ENCODE measurements around the gene ANTXRL.
"Not testable (repeated sequence)": the region's sequence is repeated elsewhere in the genome, so short reads cannot be mapped to it uniquely, and the experiment has no call there.

The ANTXRL gene

DNA sequence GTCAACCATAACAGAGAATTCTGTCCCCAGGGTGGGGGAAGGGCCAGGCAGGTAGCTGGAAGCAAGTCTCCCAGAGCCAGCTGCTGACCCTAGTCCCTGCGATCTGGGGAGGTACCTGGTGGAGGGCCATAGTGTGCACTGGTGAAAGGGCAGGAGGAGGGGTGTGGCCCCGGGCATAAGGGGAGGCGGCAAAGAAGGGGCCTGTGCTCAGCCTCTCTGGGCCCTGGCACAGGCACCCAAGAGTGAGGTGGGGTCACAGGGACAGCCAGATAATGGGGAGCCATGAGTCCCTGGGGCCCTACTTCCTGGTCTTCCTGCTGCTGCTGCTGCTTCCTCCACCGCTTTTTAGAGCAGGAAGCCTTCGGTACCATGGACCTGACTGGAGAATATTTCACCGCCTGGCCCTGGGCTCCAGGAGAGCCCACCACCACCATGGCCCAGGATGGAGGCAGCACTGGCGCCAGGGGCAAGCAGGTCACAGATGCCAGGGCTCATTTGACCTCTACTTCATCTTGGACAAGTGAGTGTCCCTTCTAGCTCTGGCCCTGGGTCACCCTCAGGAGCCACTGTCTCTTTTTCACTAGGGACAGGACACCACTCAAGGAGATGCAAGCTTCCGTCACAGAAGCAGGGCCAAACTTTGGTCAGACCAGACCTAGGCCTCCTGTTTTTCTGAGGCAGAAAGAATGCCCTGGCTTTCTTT, at the start of gene ANTXRL:
ANTXRL (plus strand) TSS at position 7 of the 703 bp plus-strand sequence; CDS start at position 273, 266 bp downstream.
- no peak within 1 kb of the TSS for H3K4me3 ChIP-seq (ENCODE audit: low read depth, low read length)

DNA sequence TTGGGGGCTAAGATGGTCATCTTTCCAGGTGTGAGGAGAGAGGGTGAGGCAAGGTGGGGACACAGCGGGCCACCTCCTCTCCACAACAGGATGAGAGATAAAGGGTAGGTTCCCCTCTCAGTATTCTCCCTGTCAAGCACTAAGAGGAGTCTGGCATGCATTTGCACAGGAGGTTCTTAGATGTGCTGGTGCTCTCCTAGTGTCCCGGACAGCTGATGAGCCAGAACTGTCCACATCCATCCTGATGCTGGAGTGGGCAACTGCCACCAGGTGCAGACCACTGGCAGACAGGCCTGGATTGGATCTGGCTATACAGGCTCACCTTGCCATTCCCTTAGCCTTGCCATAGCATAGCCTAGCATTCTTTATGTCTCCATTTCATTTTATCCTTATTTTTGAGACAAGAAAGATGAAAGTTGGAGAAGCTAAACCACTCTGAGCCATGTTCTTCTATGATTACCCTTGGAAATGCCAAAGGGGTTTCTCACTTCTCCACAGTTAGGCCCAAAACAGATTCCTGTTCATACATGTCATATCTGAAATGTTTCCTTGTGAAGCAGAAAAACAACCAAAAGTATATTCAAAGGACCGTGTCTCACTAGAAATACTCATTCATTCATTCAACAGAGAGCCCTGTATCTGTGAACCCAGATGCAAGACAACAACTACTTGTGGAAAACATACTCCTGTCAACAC, 48.8 kb upstream of the ANTXRL start:
- no peak overlapping the region for H3K4me3 ChIP-seq (ENCODE audit: low read depth, low read length)

DNA sequence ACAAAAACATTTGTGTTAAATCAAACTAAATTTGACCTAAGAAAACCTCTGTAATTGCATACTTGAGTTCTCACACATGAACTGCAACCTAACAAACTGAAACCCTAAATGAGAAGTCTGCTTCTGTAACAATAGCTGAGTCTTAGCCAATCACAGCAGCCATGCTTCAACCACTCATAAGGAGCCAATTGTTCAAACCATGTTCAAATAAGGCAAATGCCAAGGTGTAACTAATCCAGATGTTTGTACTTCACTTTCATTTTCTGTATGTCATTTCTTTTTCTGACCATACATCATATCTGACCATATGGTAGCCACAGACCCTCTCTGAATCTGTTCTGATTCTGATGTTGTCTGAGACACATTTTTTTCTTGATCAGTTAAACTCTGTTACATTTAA, 47.5 kb upstream of the ANTXRL start:
- no peak overlapping the region for H3K4me3 ChIP-seq (ENCODE audit: low read depth, low read length)

DNA sequence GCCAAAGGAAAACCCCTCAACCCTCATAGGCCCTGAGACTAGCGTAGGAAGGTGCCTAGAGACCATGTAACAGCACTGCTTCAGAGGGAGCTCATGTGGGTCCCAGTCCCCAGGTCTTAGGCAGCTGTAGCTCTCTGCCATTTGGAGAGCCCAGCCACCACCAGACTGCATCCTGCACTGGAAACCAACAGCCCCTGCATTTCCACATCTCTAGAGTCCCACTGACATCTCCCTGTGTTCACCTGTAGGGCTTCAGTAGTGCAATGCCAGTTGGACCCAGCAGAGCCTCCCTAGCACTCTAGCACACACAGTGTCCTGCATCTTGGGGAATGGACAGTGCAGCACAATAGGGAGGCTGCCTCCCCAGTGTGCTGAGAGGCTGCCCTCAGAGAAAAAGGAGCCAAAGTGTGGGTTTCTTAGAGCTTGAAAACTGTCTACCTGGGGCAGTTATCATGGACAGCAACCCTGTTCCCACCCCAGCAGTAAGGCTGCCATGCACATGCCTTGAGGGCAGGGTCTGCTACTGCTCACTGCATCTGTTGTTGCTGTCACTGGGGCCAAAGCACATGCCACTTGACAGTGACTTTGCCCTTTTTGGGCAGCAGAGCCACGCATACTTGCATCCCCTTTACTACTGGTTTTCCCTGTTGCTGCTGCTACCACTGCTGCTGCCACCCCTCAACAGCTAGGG, 46.7 kb upstream of the ANTXRL start:
- no peak overlapping the region for H3K4me3 ChIP-seq (ENCODE audit: low read depth, low read length)

DNA sequence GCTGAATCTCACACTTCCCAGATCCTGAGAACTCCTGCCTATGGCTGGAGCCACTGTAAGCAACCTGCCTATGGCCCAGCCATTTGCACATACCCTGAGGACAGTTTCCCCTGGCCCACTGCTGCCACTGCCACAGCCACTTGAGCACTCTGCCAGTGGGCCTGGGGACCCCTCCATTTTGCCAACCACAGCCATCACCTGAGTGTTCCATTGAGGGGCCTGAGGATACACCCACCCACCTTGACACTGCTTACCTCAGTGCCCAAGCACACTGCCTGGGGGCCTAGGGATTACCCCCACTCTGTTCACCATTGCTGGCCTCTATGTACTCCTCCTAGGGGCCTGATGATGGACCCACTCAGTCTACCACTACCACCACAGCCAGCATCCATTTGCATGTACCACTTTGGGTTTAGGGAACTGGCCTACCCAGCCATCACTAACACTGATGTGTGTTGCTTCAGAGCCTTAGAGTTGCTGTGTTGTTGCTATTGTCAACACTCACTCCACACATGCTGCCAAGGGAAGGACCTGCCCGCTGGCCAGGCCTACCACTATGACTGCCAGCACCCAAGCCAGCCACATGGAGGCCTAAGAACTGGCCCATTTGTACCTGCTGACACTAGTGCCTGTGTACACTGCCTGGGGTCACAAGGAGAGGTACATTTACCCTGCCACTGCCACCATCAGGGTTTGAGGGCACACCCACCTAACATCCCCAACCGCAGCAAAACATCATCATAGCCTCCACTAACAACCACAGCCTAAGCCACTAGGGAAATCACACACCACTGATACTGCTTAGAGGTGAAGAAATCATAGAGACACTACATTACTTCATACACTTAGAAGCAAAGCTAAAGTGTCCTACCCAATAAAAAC, 45.9 kb upstream of the ANTXRL start:
- no peak overlapping the region for H3K4me3 ChIP-seq (ENCODE audit: low read depth, low read length)

DNA sequence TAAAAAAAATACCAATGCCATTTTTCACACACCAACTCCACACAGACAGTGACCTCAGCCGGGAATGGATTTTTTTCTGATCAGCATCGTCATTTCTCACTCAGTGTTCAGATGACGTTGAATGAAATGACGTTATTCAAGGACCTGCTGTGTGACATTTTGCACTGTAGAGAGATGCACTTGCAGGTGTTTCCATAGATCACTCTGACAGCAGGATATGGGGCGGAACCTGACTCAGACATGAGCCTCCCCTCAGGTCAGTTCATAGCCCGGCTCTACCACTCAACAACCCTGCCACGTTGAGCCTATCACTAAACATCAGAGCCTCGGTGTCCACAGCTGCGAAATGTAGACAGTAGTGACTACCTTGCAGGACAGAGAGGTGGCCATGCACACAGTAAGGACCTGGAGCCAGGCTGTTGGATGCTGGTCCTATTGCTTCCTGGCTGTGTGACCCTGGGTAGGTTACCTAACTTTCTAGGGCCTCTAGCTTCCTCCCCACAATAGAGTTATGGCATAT, 41.4 kb upstream of the ANTXRL start:
- no peak overlapping the region for H3K4me3 ChIP-seq (ENCODE audit: low read depth, low read length)

DNA sequence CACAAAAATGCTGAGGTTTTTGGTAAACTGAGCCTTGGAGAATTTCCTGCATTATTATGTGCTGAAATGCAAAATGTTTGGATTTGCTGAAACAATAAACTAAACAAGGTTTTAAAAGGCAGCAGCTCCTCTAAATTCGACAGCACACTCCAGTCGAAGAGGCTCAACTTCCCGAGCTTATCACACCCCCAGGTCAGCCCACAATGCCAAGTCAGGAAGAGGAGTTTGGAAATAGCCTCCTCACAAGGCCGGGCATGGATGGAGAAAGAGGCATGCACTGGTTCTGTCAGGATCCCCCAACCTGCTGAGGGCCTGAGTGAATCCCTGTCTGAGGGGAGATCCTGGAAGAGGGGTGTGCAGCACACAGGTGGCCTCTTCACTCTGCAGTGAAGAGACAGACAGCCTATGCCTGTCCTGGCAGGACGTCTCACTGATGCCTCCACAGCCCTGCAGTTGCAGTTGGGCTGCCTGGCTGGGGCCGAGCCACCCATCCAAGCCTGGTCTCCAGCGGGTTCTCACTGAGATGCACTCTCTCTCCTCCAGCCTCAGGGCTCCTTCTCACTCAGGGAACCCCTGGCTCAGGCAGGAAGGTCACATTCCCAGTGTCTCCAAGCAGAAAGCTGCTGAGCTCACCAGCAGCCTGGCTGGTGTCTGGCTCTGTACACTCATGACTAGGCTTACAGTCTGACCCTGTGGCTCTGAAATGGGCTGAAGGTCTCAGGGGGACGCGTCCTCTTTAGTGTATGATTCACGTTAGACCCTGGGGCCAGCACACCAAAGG, 40.2 kb upstream of the ANTXRL start:
- H3K4me3 ChIP-seq (ENCODE audit: low read depth, low read length): not testable (repeated sequence)

DNA sequence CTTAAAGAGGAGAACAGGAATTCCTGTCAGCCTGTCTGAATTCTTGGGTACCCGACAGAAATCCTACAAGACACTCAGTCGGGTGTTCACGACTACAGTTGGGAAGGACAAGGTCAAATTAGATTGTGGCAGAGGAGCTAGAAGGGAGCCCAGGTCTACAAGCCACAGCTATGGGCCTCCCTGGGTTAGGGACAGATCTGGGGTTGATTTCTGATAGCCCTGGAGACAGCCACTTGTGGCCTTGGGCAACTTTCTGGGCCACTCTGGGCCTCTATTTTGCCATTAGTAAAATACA, 39.7 kb upstream of the ANTXRL start:
- no peak overlapping the region for H3K4me3 ChIP-seq (ENCODE audit: low read depth, low read length)

DNA sequence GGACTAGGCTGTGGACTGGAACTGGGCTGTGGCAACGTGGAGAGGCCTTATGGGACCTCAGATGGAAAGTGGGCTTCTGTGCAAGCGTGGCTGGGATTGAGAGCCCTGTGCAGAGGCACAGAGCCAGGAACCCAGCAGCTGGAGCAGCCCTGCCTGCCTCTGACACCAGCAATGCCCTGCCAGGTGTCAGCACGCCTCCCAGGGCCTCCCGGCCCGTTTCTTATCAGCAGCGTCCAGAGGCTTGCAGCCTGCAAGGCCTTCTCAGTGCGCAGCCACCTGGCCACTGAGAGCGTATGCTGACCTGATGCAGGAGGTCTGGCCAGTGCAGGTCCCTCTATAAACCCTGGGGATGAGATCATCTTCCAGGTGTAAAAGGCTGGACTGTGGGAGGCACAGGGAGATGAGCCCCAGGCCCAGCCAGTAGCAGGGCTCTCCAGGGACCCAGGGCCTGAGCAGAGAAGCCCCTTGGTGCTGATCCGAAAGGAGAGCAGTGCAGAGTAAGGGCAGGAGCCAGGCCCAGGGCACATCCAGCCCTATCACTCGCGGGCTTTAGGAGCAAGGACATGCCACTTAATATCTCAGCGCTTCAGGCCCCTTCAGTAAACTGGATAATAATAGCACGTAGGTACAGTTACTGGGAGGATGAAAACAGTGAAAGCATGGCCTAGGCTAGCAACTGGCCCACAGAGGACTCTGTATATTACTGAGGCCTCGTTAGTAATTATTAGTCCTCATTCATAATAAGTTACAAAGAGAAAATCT, 38.8 kb upstream of the ANTXRL start:
- H3K4me3 ChIP-seq (ENCODE audit: low read depth, low read length): no peak overlapping the region

DNA sequence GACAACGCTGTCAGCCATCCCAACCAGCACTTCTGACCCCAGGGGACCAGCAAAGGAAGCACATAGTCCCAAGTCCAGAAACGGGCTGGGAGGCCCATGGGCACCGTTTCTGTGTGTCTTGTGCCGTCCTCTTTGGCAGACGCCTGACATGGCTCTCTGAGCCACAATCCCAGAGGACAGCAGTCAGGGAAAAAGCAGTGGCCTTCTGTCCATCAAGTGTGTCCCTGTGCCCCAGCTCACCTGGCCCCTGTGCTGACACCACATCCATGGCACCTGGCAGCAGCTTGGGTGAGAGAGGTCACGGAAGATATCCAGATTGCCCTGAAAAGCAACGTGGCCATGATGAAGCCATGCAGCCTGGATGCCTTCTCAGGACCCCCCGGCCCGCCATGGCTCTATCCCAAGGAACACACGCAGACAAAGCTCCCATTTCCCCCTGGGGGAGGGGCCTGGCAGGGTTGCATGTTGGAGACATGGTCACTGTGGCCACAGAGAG, 38.1 kb upstream of the ANTXRL start:
- no peak overlapping the region for H3K4me3 ChIP-seq (ENCODE audit: low read depth, low read length)

DNA sequence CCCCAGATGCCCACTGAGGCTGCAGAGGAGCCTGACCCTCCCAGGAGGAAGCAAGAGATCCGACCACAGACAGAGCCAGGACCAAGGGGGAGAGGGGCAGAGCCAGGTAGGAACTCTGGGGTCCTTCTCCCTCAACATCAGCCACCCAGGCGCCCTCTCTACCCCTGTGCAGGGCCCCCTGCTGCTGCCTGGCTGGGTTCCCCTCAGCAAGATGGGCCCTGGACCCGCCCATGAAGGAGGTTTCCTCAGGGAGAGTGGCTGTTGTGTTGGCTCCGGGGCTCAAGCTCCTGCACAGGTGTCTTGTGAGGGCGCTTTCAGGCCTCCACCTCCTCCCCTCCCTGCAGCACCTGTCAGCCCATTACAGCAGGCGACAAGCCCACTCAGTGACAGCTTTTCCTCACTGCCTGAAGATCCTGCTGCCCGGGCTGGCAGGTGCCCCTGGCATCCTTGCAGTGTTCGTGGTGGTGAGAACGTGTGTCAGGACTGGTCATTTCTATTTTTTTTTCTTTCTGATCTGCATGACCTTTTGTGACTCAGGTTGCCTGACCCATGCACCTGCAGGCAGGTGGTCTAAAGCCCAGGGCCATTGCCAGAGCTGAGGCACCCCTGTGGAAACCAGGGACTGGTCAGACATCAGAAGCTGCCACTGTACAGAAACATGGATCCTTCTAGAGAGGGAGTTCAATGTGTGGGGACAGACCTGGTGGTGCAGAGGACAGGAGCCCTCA, 37.0 kb upstream of the ANTXRL start:
- not testable (repeated sequence) for H3K4me3 ChIP-seq (ENCODE audit: low read depth, low read length)

DNA sequence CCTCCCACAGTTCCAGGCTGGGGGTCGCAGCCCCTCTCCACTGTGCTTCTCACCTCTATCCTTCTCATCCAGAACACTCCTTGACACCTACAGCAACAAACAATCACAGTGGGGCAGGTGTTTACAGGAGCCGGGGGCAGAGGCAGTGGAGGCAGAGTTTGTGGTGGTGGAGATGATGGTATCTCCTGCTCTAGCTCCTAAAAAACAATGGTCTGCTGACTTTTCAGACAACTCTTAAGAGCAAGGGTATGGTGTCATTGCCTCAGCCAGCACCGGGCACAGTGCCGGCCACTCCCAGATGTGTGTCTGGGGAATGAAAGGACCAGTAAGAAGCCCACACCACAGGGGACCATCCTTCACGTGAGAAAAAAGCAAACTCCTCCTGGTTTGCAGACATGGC, 36.3 kb upstream of the ANTXRL start:
- no peak overlapping the region for H3K4me3 ChIP-seq (ENCODE audit: low read depth, low read length)

DNA sequence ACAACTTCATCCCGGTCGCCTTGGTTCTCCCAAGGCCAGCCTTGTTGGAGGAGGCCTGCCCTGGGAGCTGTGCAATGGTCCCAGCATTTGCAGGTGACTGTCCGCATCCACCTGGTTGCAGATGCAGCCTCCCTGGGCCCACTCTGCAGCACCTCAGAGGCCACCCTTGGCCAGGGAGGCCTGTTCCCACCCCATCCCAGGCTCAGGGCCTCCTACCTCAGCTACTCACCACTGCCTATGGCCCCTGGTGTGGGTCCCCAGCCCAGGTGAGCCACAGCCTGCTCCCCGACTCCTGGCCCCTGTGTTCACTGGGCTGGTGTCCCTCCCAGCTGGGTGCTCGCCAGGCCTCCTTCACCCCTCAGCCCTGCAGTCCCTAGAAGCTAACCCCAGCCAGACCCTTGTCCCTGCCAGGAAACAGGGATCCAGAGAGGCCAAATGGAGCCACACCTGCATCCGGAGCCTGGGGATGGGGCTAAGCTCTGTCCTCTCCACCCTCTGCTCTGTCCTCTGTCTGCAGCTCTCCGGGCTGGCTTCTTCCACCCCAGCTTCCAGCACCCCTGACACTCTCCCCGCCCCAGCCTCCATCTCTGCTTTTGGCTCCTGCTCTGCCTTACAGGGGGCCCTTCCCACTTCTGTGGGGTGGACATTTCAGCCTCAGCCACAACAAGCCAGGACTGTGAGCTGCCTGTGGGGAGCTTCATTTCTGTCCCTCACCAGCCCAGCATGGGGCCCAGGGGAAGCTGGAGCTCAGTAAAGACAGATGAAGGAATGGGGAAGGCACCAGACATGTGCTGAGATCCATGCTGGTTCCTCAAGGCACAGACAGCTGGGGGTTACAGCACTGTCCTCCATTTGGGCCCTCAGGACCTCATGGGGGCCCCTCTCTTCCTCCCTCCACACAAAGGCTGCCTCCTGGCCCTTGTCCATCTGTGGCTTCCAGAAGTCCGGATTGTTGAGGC, 35.6 kb upstream of the ANTXRL start:
- no peak overlapping the region for H3K4me3 ChIP-seq (ENCODE audit: low read depth, low read length)

DNA sequence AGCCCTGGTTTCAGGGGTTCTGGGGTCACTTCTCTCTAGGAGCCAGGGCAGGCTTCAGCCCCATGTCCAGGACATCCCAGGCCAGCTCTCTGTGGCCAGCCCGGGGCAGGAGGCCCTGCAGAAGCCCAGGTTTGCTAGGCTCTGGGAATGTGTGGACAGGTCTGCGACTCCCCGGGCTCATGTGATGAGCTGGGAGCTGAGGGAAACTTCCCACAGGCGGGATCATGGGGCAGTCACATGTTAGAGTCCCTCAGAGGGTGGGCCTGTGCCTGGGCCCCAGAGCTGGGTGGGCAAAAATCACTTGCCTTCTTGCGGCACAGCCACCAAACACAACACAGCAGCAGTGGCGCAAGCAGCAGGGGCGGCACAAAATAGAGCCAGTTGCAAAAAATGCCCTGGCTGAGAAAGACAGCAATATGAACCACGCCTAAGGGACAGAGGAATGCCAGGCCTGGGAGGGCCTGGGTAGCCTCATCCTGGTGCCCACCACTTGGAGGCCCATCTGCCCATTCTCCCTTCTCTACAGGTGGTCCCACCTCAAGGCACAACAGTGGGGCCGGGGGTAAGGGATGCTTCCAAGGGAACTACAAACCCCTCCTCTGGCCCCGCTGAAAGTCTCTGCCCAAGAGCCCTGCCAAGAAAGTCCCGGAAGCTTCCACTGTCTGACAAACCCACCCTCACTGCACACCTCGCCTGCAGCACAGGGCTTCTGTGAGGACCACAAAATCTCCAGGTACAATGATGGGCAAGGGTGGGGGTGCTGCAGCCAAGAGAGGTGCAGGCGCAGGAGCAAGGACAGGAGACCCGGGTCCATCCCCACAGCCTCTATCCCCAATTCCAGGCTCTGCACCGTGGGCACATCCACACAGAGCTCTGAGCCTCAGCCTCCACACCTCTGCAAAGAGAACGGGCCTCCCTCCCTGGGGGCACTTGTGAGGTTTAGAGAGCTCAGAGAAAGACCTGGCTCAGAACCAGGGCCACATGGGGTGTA, 34.6 kb upstream of the ANTXRL start:
- no peak overlapping the region for H3K4me3 ChIP-seq (ENCODE audit: low read depth, low read length)

DNA sequence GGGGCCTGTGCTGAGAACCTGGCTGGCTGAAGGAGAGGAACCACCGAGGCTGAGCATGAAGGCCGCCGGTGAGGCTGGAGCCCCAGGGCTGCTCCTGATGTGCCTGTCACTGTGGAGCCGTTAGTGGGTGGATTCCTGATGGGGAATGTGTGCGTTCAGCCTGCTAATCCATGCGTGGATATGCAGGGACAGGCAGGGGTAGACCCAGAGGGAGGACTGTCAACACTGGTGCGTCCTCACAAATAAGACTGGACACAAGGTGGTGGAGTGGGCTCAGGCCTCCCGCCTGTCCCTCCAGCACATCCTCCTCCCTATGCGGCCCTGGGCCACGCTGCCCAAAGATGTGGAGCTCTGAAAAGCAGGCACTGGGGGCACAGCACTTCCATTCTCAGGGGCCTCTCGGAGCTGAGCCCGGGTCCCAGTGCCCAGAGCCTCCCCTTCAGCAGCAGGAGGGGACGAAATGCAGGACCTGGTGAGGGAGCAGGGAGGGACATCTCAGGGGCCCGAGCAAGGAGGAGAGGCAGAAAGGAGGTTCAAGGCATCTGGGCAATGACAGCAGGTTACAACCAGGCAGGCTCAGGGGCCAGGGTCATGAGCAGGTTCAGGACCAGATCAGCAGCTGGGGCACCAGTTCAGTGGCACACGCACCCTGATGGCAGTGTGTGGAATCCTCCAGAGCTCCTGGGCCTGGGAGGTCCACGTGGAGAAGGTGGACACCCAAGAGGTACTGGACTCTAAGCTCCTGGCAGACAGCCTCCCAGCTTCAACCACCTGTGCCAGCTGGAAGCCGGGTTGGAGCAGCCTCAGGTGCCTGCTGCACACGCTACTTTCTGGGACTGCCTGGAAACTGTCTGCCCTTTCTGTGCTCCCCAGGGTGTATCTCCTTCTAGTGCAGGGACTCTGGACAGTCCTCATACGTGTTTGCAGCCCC, 33.5 kb upstream of the ANTXRL start:
- H3K4me3 ChIP-seq (ENCODE audit: low read depth, low read length): no peak overlapping the region
